ENCODE results near the gene RAB3GAP2. TPM values are rescaled to one million over a fixed set of nuclear protein-coding genes. Genes with fewer than 3 reads are reported as not detected.
A peak's percentile ranks its signal among the peaks of the same experiment; 100 is the strongest.
"Not testable (repeated sequence)": the region's sequence is repeated elsewhere in the genome, so short reads cannot be mapped to it uniquely, and the experiment has no call there.

The RAB3GAP2 gene
- total RNA-seq, 1 donor from 2014 or later, result 41.8 TPM

GRCh38 chr1:220236278-220236677 lies 36.0 kb downstream of the RAB3GAP2 start:
- DNase-seq (ENCODE audit: low spot score), result not testable (repeated sequence)

- DNase-seq (ENCODE audit: low spot score), result no peak
These were observed 36.8 kb downstream of the RAB3GAP2 start for GRCh38 chr1:220235462-220235861.

GRCh38 chr1:220233927-220234326 lies 38.3 kb downstream of the RAB3GAP2 start:
- no peak for DNase-seq (ENCODE audit: low spot score)

- no peak for DNase-seq (ENCODE audit: low spot score)
These were observed 42.5 kb downstream of the RAB3GAP2 start for GRCh38 chr1:220229771-220230170.

GRCh38 chr1:220227393-220227792 lies 44.9 kb downstream of the RAB3GAP2 start:
- no peak for DNase-seq (ENCODE audit: low spot score)

- DNase-seq (ENCODE audit: low spot score), result no peak
These were observed 45.5 kb downstream of the RAB3GAP2 start for GRCh38 chr1:220226752-220227151.

GRCh38 chr1:220225957-220226356 lies 46.3 kb downstream of the RAB3GAP2 start:
- DNase-seq (ENCODE audit: low spot score), result no peak

GRCh38 chr1:220224611-220225124 lies 47.6 kb downstream of the RAB3GAP2 start:
- no peak for DNase-seq (ENCODE audit: low spot score)

GRCh38 chr1:220224033-220224432 lies 48.2 kb downstream of the RAB3GAP2 start:
- DNase-seq (ENCODE audit: low spot score), result no peak

GRCh38 chr1:220222939-220223338 lies 49.3 kb downstream of the RAB3GAP2 start:
- no peak for DNase-seq (ENCODE audit: low spot score)

- DNase-seq (ENCODE audit: low spot score), result no peak
These were observed 50.6 kb downstream of the RAB3GAP2 start for GRCh38 chr1:220221670-220222069.

GRCh38 chr1:220221269-220221668 lies 51.0 kb downstream of the RAB3GAP2 start:
- DNase-seq (ENCODE audit: low spot score), result no peak

- not testable (repeated sequence) for DNase-seq (ENCODE audit: low spot score)
These were observed 51.6 kb downstream of the RAB3GAP2 start for GRCh38 chr1:220220699-220221040.

GRCh38 chr1:220219865-220220698 lies 52.2 kb downstream of the RAB3GAP2 start:
- DNase-seq (ENCODE audit: low spot score), result no peak

GRCh38 chr1:220219136-220219442 lies 53.2 kb downstream of the RAB3GAP2 start:
- DNase-seq (ENCODE audit: low spot score), result no peak

GRCh38 chr1:220218397-220219135 lies 53.7 kb downstream of the RAB3GAP2 start:
- peak; percentile 64 for DNase-seq (ENCODE audit: low spot score)

- DNase-seq (ENCODE audit: low spot score), result no peak
These were observed 54.8 kb downstream of the RAB3GAP2 start for GRCh38 chr1:220217383-220217988.

GRCh38 chr1:220213382-220213983 lies 58.8 kb downstream of the RAB3GAP2 start:
- DNase-seq (ENCODE audit: low spot score), result no peak

- DNase-seq (ENCODE audit: low spot score), result no peak
These were observed 64.8 kb downstream of the RAB3GAP2 start for GRCh38 chr1:220207411-220207810.

GRCh38 chr1:220204758-220205157 lies 67.5 kb downstream of the RAB3GAP2 start:
- not testable (repeated sequence) for DNase-seq (ENCODE audit: low spot score)

GRCh38 chr1:220203816-220204215 lies 68.4 kb downstream of the RAB3GAP2 start:
- no peak for DNase-seq (ENCODE audit: low spot score)
